Neuronal stem cell (in vitro differentiated cells): ENCODE measurements around the gene NHERF1.

ENCODE experiments used
- DNase-seq: peaks from one replicate; pipeline ENCODE4 v3.0.0-alpha.2; 2013; ENCODE audit warnings: low spot score
- H2AFZ ChIP-seq: one replicate; pipeline ENCODE4 v1.6.1; 2013; ENCODE audit warnings: mild to moderate bottlenecking, low read length, inconsistent platforms
- H2AK5ac ChIP-seq: 2 replicates; pipeline ENCODE4 v1.6.1; 2013; ENCODE audit warnings: low read depth, mild to moderate bottlenecking, inconsistent platforms, low read length, moderate library complexity, mixed read lengths
- H2BK120ac ChIP-seq: 2 replicates; pipeline ENCODE4 v1.6.1; 2013; ENCODE audit warnings: low read depth, mild to moderate bottlenecking, inconsistent platforms, low read length, moderate library complexity, mixed read lengths
- H2BK12ac ChIP-seq: one replicate; pipeline ENCODE4 v1.6.1; 2013; ENCODE audit warnings: low read length, inconsistent platforms
- H2BK15ac ChIP-seq: 2 replicates; pipeline ENCODE4 v1.6.1; 2013; ENCODE audit warnings: mild to moderate bottlenecking, low read length, inconsistent platforms, mixed read lengths
- H2BK5ac ChIP-seq: one replicate; pipeline ENCODE4 v1.6.1; 2013; ENCODE audit warnings: inconsistent platforms, mild to moderate bottlenecking, low read length, moderate library complexity
- H3K14ac ChIP-seq: one replicate; pipeline ENCODE4 v1.6.1; 2013; ENCODE audit warnings: low read length, inconsistent platforms
- H3K18ac ChIP-seq: 2 replicates; pipeline ENCODE4 v1.6.1; 2013; ENCODE audit warnings: low read length, inconsistent platforms
- H3K23ac ChIP-seq: 2 replicates; pipeline ENCODE4 v1.6.1; 2013; ENCODE audit warnings: low read depth, mild to moderate bottlenecking, mixed read lengths, low read length, inconsistent platforms; ENCODE audit not compliant: poor library complexity
- H3K27ac ChIP-seq: replicated peaks from 3 replicates; pipeline ENCODE4 v1.5.1; 2013; ENCODE audit warnings: low read length, inconsistent platforms
- H3K27me3 ChIP-seq, 3 experiments: 2 replicates each; pipeline ENCODE4 v1.6.1; 2013; ENCODE audit warnings: low read length in 3 of 3, mild to moderate bottlenecking in 2 of 3, inconsistent platforms in 1 of 3, low read depth in 1 of 3, mixed read lengths in 1 of 3, moderate library complexity in 1 of 3; ENCODE audit not compliant: control insufficient read depth in 3 of 3, insufficient read depth in 3 of 3
- H3K36me3 ChIP-seq, 2 donors: replicated peaks in 1 of 2; 2 replicates each; pipeline ENCODE4 v1.6.1; 2013; ENCODE audit warnings: low read length in 2 of 2; ENCODE audit not compliant: control insufficient read depth in 2 of 2, insufficient read depth in 2 of 2
- H3K4ac ChIP-seq: 2 replicates; pipeline ENCODE4 v1.6.1; 2013; ENCODE audit warnings: inconsistent platforms, mild to moderate bottlenecking, low read length, moderate library complexity
- H3K4me1 ChIP-seq, 2 donors: 1 replicate in 1 of 2; 2 replicates in 1 of 2; pipeline ENCODE4 v1.6.1; 2013; ENCODE audit warnings: low read length in 2 of 2, low read depth in 1 of 2; ENCODE audit not compliant: control insufficient read depth in 2 of 2, insufficient read depth in 1 of 2
- H3K4me2 ChIP-seq: one replicate; pipeline ENCODE4 v1.6.1; 2013; ENCODE audit warnings: mild to moderate bottlenecking, low read length, inconsistent platforms; ENCODE audit not compliant: insufficient read depth, poor library complexity, severe bottlenecking
- H3K4me3 ChIP-seq, 2 donors: 2 replicates each; pipeline ENCODE4 v1.5.1; 2013; ENCODE audit warnings: low read length in 2 of 2, mild to moderate bottlenecking in 2 of 2, inconsistent platforms in 1 of 2, moderate library complexity in 1 of 2
- H3K79me1 ChIP-seq: one replicate; pipeline ENCODE4 v1.6.1; 2013; ENCODE audit warnings: low read depth, mild to moderate bottlenecking, inconsistent platforms, low read length, moderate library complexity
- H3K9ac ChIP-seq: one replicate; pipeline ENCODE4 v1.6.1; 2013; ENCODE audit warnings: mild to moderate bottlenecking, low read depth, low read length, inconsistent platforms; ENCODE audit not compliant: poor library complexity
- H3K9me3 ChIP-seq, 2 donors: replicated peaks in 1 of 2; 2 replicates each; pipeline versions ENCODE3 to v1.6.1; 2013; ENCODE audit warnings: low read length in 2 of 2, mild to moderate bottlenecking in 2 of 2, inconsistent platforms in 1 of 2, low read depth in 1 of 2, mixed read lengths in 1 of 2, moderate library complexity in 1 of 2; ENCODE audit not compliant: control insufficient read depth in 2 of 2, insufficient read depth in 1 of 2
- H4K8ac ChIP-seq: one replicate; pipeline ENCODE4 v1.6.1; 2013; ENCODE audit warnings: low read depth, mild to moderate bottlenecking, inconsistent platforms, low read length, moderate library complexity
- H4K91ac ChIP-seq: one replicate; pipeline ENCODE4 v1.6.1; 2013; ENCODE audit warnings: low read length, low read depth, mild to moderate bottlenecking, inconsistent platforms; ENCODE audit not compliant: poor library complexity
- WGBS, 2 donors: extraction: QIAGEN DNeasy Blood & Tissue Kit; methylation state at CpG; one replicate each; pipeline ENCODE4 v1.1.7; 2013; ENCODE audit warnings: missing lambda C conversion rate in 2 of 2, mixed read lengths in 1 of 2; ENCODE audit not compliant: insufficient read length in 2 of 2, insufficient replicate concordance in 1 of 2; ENCODE audit errors: extremely low coverage in 2 of 2; 5-methylcytosine and 5-hydroxymethylcytosine counted together

NHERF1 gene

GRCh38 chr17:74742978-74743545 lies 5.4 kb upstream of the NHERF1 start:
- Histone ChIP-seq H2BK15ac (peak overlapping the region; percentile 30), H3K4me2 (no peak overlapping the region), H2BK12ac (no peak overlapping the region), H2AK5ac (peak overlapping the region; percentile 20), H3K23ac (no peak overlapping the region), H4K91ac (no peak overlapping the region), H3K14ac (no peak overlapping the region), H2BK120ac (no peak overlapping the region), H2BK5ac (no peak overlapping the region), H3K9ac (no peak overlapping the region), H3K27ac (no peak overlapping the region), H4K8ac (no peak overlapping the region), H3K4me3 (no peak overlapping the region), H3K18ac (no peak overlapping the region), H3K4me1 (peaks cover 27 to 39% of the 10 kb centered on the region in 2 donors), H3K36me3 (no peaks in the 10 kb centered on the region), H3K79me1 (peaks cover 2% of the 10 kb centered on the region), H3K4ac (no peak overlapping the region), H3K27me3 (peaks cover 0 to 15% (median 9%) of the 10 kb centered on the region in 3 experiments), H3K9me3 (no peaks in the 10 kb centered on the region), H2AFZ (no peak overlapping the region)
- WGBS, 2 donors: no CpG with 5 or more reads among the region's 9 CpGs
- DNase-seq: no peak

- no peak overlapping the region for H3K9ac ChIP-seq
- H3K79me1 ChIP-seq: peaks cover 5% of the 10 kb centered on the region
- H4K91ac ChIP-seq: no peak overlapping the region
Measured at GRCh38 chr17:74743755-74744154, 4.7 kb upstream of the NHERF1 start.

DNA sequence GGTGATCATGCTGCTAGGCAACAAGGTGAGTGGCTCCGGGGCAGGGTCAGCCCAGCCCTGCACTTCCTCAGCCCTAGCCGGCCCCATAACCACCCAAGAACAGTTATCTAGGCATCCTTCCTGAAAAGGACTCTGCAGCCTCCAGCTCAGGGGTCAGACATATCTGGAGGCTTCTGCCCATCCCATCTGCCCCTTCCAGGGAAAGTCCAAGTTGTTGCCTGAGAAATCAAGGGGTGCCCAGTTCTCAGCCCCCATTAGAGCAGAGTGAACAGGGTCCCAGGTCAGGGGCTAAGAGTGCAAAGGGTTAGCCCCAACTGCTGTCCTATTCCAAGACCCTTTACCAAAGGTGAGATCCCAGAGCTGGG lies 4.1 kb upstream of the NHERF1 start:
- Histone ChIP-seq H2BK120ac (no peak overlapping the region), H3K23ac (no peak overlapping the region), H3K4me2 (no peak overlapping the region), H3K9ac (no peak overlapping the region), H3K4me1 (peaks cover 24 to 36% of the 10 kb centered on the region in 2 donors), H2BK5ac (no peak overlapping the region), H3K18ac (no peak overlapping the region), H3K27me3 (peaks cover 0 to 2% (median 2%) of the 10 kb centered on the region in 3 experiments), H3K4me3 (peak overlapping the region in 1 of 2 donors; percentile 27), H3K14ac (no peak overlapping the region), H3K36me3 (no peaks in the 10 kb centered on the region), H4K8ac (no peak overlapping the region), H3K79me1 (peaks cover 10% of the 10 kb centered on the region), H3K4ac (no peak overlapping the region), H2AFZ (peak overlapping the region; percentile 23), H2BK15ac (peak overlapping the region; percentile 13), H3K9me3 (no peaks in the 10 kb centered on the region), H2BK12ac (no peak overlapping the region), H3K27ac (no peak overlapping the region), H4K91ac (no peak overlapping the region), H2AK5ac (no peak overlapping the region)
- no CpG with 5 or more reads among the region's 2 CpGs for WGBS, 2 donors
- DNase-seq: no peak

More at GRCh38 chr17:74743755-74744154, 4.7 kb upstream of the NHERF1 start:
- no peak overlapping the region for H3K23ac ChIP-seq
- no peak for DNase-seq
- H3K18ac ChIP-seq: no peak overlapping the region
- no peak overlapping the region for H2BK15ac ChIP-seq
- no CpG with 5 or more reads among the region's 2 CpGs for WGBS, 2 donors
- no peak overlapping the region for H2AFZ ChIP-seq
- H4K8ac ChIP-seq: no peak overlapping the region
- H3K4me3 ChIP-seq: peak overlapping the region in 1 of 2 donors; percentile 27
- no peaks in the 10 kb centered on the region for H3K9me3 ChIP-seq
- H3K4me2 ChIP-seq: no peak overlapping the region
- no peak overlapping the region for H3K4ac ChIP-seq
- H2AK5ac ChIP-seq: no peak overlapping the region
- H3K14ac ChIP-seq: no peak overlapping the region
- H2BK5ac ChIP-seq: no peak overlapping the region
- no peak overlapping the region for H3K27ac ChIP-seq
- no peak overlapping the region for H2BK12ac ChIP-seq
- peaks cover 24 to 36% of the 10 kb centered on the region in 2 donors for H3K4me1 ChIP-seq
- H3K27me3 ChIP-seq: peaks cover 0 to 8% (median 2%) of the 10 kb centered on the region in 3 experiments
- no peaks in the 10 kb centered on the region for H3K36me3 ChIP-seq
- no peak overlapping the region for H2BK120ac ChIP-seq

DNA sequence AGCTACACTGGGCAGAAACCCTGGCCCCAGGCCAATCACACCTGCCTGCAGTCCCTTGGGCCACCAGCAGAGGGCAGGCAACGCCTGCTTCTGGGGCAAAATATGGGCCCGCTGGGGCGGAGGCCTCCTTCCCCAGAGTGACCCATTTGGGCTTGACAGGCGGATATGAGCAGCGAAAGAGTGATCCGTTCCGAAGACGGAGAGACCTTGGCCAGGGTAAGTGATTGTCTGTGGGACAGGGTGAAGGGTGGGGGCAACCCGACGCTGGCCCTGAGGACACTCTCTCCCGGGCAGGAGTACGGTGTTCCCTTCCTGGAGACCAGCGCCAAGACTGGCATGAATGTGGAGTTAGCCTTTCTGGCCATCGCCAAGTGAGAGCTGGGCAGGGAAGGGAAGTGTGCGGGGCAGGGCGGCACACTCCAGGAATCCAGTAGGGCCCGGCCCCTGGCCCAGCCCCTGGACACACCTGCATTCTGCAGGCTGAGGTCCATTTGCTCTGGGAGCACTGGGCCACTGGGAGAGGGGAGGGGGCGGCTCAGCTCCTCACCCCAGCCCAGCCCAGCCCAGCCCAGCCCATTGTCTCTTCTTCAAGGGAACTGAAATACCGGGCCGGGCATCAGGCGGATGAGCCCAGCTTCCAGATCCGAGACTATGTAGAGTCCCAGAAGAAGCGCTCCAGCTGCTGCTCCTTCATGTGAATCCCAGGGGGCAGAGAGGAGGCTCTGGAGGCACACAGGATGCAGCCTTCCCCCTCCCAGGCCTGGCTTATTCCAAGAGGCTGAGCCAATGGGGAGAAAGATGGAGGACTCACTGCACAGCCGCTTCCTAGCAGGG lies 3.5 kb upstream of the NHERF1 start:
- Histone ChIP-seq H3K27ac (no peak overlapping the region), H2AK5ac (peak overlapping the region; percentile 30), H3K23ac (peak overlapping the region; percentile 22), H3K4me1 (peaks cover 26 to 41% of the 10 kb centered on the region in 2 donors), H2AFZ (peak overlapping the region; percentile 23), H4K91ac (peak overlapping the region; percentile 62), H3K9ac (no peak overlapping the region), H2BK15ac (peak overlapping the region; percentile 96), H4K8ac (peak overlapping the region; percentile 75), H2BK5ac (peak overlapping the region; percentile 85), H2BK120ac (no peak overlapping the region), H3K4ac (no peak overlapping the region), H2BK12ac (no peak overlapping the region), H3K27me3 (peaks cover 0 to 2% (median 2%) of the 10 kb centered on the region in 3 experiments), H3K79me1 (peaks cover 10% of the 10 kb centered on the region), H3K4me2 (peak overlapping the region; percentile 65), H3K14ac (peak overlapping the region; percentile 76), H3K9me3 (no peaks in the 10 kb centered on the region), H3K18ac (peak overlapping the region; percentile 52), H3K4me3 (peak overlapping the region in 1 of 2 donors; percentile 31), H3K36me3 (no peaks in the 10 kb centered on the region)
- WGBS, 2 donors: no CpG with 5 or more reads among the region's 24 CpGs
- peak; percentile 76 for DNase-seq
